Testis (tissue), 3 donors: ENCODE data around the gene ADSS1. TPM values are rescaled to one million over a fixed set of nuclear protein-coding genes. Genes with fewer than 3 reads are reported as not detected.
A peak's percentile ranks its signal among the peaks of the same experiment; 100 is the strongest.

Source experiments
- DNase-seq: peaks from one replicate; pipeline ENCODE4 v3.0.0-alpha.2; 2019
- H3K27ac ChIP-seq, 2 donors: fragments of 200-600 bp; sonication (generic); one replicate each; pipeline ENCODE4 v1.5.1; 2019
- H3K27me3 ChIP-seq: fragments of 200-600 bp; sonication (generic); one replicate; pipeline ENCODE4 v1.5.1; 2019
- H3K36me3 ChIP-seq: fragments of 200-600 bp; sonication (generic); one replicate; pipeline ENCODE4 v1.5.1; 2017; ENCODE audit warnings: low read depth; ENCODE audit errors: missing control alignments
- H3K4me1 ChIP-seq: fragments of 200-600 bp; sonication (generic); one replicate; pipeline ENCODE4 v1.5.1; 2019
- H3K4me3 ChIP-seq, 2 donors: fragments of 200-600 bp; sonication (generic); one replicate each; pipeline ENCODE4 v1.5.1; 2017 to 2019
- H3K9me3 ChIP-seq: fragments of 200-600 bp; sonication (generic); one replicate; pipeline ENCODE4 v1.5.1; 2017
- CTCF ChIP-seq, 3 experiments: fragments of 450-650 bp in 2 of 3; fragments of 200-600 bp in 1 of 3; sonication (generic) in 1 of 3; IDR thresholded peaks; one replicate each; pipeline ENCODE4 v1.5.1; 2016 to 2019; ENCODE audit warnings: antibody characterized with exemption in 3 of 3, mild to moderate bottlenecking in 2 of 3, moderate library complexity in 1 of 3
- POLR2A ChIP-seq: fragments of 450-650 bp; IDR thresholded peaks from one replicate; pipeline ENCODE4 v1.6.1; 2017; ENCODE audit warnings: antibody characterized with exemption, mild to moderate bottlenecking, moderate library complexity
- WGBS, 2 donors: methylation state at CpG; one replicate each; pipeline ENCODE4 v1.1.5; 2018; 5-methylcytosine and 5-hydroxymethylcytosine counted together
- intact Hi-C: fragments of 100-400 bp; cut with DNase I; formaldehyde crosslinking; loops from one replicate; pipeline ENCODE4 v1.15.1; 2023; ENCODE audit warnings: low total_unique reads
- polyA plus RNA-seq: library from polyadenylated mRNA; stranded (reverse); fragments of 350-450 nt; fragmentation: Illumina TruSeq; extraction: RNeasy Lipid Tissue Mini Kit (QIAGEN cat#74804); gene quantifications from one replicate; pipeline ENCODE4 v1.2.3, GENCODE V29; 2014; ENCODE audit warnings: low read depth, low replicate concordance; ENCODE audit not compliant: insufficient read depth
- total RNA-seq, 2 donors: library from RNA; depleted of rRNA; stranded (reverse); fragments of >200 nt; gene quantifications; one replicate each; pipeline ENCODE4 v1.2.3, GENCODE V29; 2016

ADSS1 gene
- total and polyA plus RNA-seq, 3 donors from 2014 or later, result 48.7 to 79.6 (median 79.4) TPM

- no peak for TF ChIP-seq POLR2A
- WGBS, 2 donors, result 62 to 65% methylated on average over 11 to 12 of the region's 12 CpGs
- Histone ChIP-seq H3K4me1 (peaks cover 65% of the 10 kb centered on the region), H3K27me3 (no peaks in the 10 kb centered on the region), H3K36me3 (no peaks in the 10 kb centered on the region), H3K9me3 (no peaks in the 10 kb centered on the region), H3K27ac (peak overlapping the region; percentile 27 to 54), H3K4me3 (no peak overlapping the region)
- intact Hi-C loops, result no loop called here
- DNase-seq, result no peak
These were observed 24.6 kb upstream of the ADSS1 start for GRCh38 chr14:104699426-104699748.

- Histone ChIP-seq H3K27me3 (no peaks in the 10 kb centered on the region), H3K27ac (peak overlapping the region; percentile 3 to 54), H3K9me3 (no peaks in the 10 kb centered on the region), H3K4me1 (peaks cover 56% of the 10 kb centered on the region), H3K36me3 (no peaks in the 10 kb centered on the region), H3K4me3 (no peak overlapping the region)
- WGBS, 2 donors, result 43 to 57% methylated on average over 3 to 14 of the region's 14 CpGs
- no peak for DNase-seq
- intact Hi-C loops, result no loop called here
- TF ChIP-seq CTCF (IDR thresholded peaks at IDR 0.05), result no peak
- TF ChIP-seq POLR2A, result no peak
These were observed 23.8 kb upstream of the ADSS1 start for GRCh38 chr14:104700225-104700651.

- intact Hi-C loops, result no loop called here
- DNase-seq, result peak; percentile 78
- Histone ChIP-seq H3K4me1 (peaks cover 51% of the 10 kb centered on the region), H3K27me3 (no peaks in the 10 kb centered on the region), H3K36me3 (no peaks in the 10 kb centered on the region), H3K27ac (peak overlapping the region; percentile 3 to 11), H3K9me3 (no peaks in the 10 kb centered on the region), H3K4me3 (peak overlapping the region in 1 of 2 donors; percentile 37)
- WGBS, 2 donors, result 35 to 40% methylated on average over 5 to 22 of the region's 22 CpGs
- no peak for TF ChIP-seq POLR2A
- TF ChIP-seq CTCF (IDR thresholded peaks at IDR 0.05), result no peak
These were observed 23.2 kb upstream of the ADSS1 start for GRCh38 chr14:104700747-104701217.

GRCh38 chr14:104701383-104702076 lies 22.5 kb upstream of the ADSS1 start:
- DNase-seq, result no peak
- TF ChIP-seq POLR2A, result no peak
- no peak for TF ChIP-seq CTCF (IDR thresholded peaks at IDR 0.05)
- peak overlapping the region in 1 of 2 donors; percentile 3 for H3K27ac ChIP-seq
- WGBS, 2 donors, result 77% methylated on average over 10 to 46 of the region's 46 CpGs
- no peaks in the 10 kb centered on the region for H3K9me3 ChIP-seq
- H3K4me1 ChIP-seq, result peaks cover 44% of the 10 kb centered on the region
- intact Hi-C loops, result no loop called here
- no peaks in the 10 kb centered on the region for H3K36me3 ChIP-seq
- no peaks in the 10 kb centered on the region for H3K27me3 ChIP-seq
- peak overlapping the region in 1 of 2 donors; percentile 37 for H3K4me3 ChIP-seq

GRCh38 chr14:104702106-104702505 lies 21.9 kb upstream of the ADSS1 start:
- no peaks in the 10 kb centered on the region for H3K9me3 ChIP-seq
- DNase-seq, result no peak
- H3K4me1 ChIP-seq, result peaks cover 39% of the 10 kb centered on the region
- H3K27me3 ChIP-seq, result no peaks in the 10 kb centered on the region
- intact Hi-C loops, result no loop called here
- H3K4me3 ChIP-seq, result no peak overlapping the region
- TF ChIP-seq POLR2A (no peak), CTCF (IDR thresholded peaks at IDR 0.05) (no peak)
- no peaks in the 10 kb centered on the region for H3K36me3 ChIP-seq
- WGBS, 2 donors, result 67 to 73% methylated on average over 11 to 12 of the region's 12 CpGs
- no peak overlapping the region for H3K27ac ChIP-seq
